ENCODE measurements around the gene GLIS1.

GRCh38 chr1:53598966-53599365 lies 140.0 kb downstream of the GLIS1 start:
- TF ChIP-seq, protein P1, sequence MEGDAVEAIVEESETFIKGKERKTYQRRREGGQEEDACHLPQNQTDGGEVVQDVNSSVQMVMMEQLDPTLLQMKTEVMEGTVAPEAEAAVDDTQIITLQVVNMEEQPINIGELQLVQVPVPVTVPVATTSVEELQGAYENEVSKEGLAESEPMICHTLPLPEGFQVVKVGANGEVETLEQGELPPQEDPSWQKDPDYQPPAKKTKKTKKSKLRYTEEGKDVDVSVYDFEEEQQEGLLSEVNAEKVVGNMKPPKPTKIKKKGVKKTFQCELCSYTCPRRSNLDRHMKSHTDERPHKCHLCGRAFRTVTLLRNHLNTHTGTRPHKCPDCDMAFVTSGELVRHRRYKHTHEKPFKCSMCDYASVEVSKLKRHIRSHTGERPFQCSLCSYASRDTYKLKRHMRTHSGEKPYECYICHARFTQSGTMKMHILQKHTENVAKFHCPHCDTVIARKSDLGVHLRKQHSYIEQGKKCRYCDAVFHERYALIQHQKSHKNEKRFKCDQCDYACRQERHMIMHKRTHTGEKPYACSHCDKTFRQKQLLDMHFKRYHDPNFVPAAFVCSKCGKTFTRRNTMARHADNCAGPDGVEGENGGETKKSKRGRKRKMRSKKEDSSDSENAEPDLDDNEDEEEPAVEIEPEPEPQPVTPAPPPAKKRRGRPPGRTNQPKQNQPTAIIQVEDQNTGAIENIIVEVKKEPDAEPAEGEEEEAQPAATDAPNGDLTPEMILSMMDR (optimal IDR thresholded peaks at IDR 0.05 in 1 of 3, IDR thresholded peaks at IDR 0.05 in 1 of 3, conservative IDR thresholded peaks at IDR 0.05 in 1 of 3; ENCODE audit: extremely low read depth in 1 of 3, insufficient read depth in 2 of 3, low read length in 3 of 3) = no peak
- no peak for TF ChIP-seq EZH2 (IDR thresholded peaks at IDR 0.05; ENCODE audit: low read length)

Measured in keratinocyte (primary cell).